Spinal cord (tissue), 10 donors: ENCODE results near the gene DNM2. TPM values are rescaled to one million over a fixed set of nuclear protein-coding genes. Genes with fewer than 3 reads are reported as not detected.

Experiments used
- DNase-seq, 6 donors: peaks; one replicate each; pipeline versions ENCODE4 v3.0.0 to v3.0.0-alpha.2; 2013 to 2015; ENCODE audit warnings: low spot score in 6 of 6, low read depth in 4 of 6
- H3K27ac ChIP-seq: one replicate; pipeline ENCODE4 v1.5.1; 2013; ENCODE audit warnings: low read depth, low read length, control low read depth
- H3K27me3 ChIP-seq: one replicate; pipeline ENCODE4 v1.6.1; 2013; ENCODE audit warnings: low read length; ENCODE audit not compliant: control insufficient read depth, insufficient read depth
- H3K36me3 ChIP-seq: one replicate; pipeline ENCODE4 v1.6.1; 2013; ENCODE audit warnings: low read length; ENCODE audit not compliant: control insufficient read depth, insufficient read depth
- H3K4me1 ChIP-seq: one replicate; pipeline ENCODE4 v1.6.1; 2013; ENCODE audit warnings: low read length; ENCODE audit not compliant: control insufficient read depth, insufficient read depth
- H3K4me3 ChIP-seq: one replicate; pipeline ENCODE4 v1.5.1; 2013; ENCODE audit warnings: low read depth, low read length, control low read depth
- H3K9me3 ChIP-seq: one replicate; pipeline ENCODE4 v1.6.1; 2013; ENCODE audit warnings: low read length; ENCODE audit not compliant: control insufficient read depth, insufficient read depth
- WGBS: methylation state at CpG from one replicate; pipeline ENCODE4 v1.1.5; 2013; ENCODE audit warnings: missing lambda C conversion rate; ENCODE audit not compliant: insufficient coverage; 5-methylcytosine and 5-hydroxymethylcytosine counted together
- polyA plus RNA-seq, 2 donors: library from polyadenylated mRNA; unstranded; fragments of 120-200 nt; gene quantifications; one replicate each; pipeline ENCODE4 v1.2.1, GENCODE V29; 2013; ENCODE audit not compliant: insufficient read length in 2 of 2
- total RNA-seq, 2 donors: library from RNA; depleted of rRNA in 1 of 2; stranded (reverse); fragments of 120-200 nt in 1 of 2; fragments of >200 nt in 1 of 2; gene quantifications; one replicate each; pipeline versions ENCODE4 v1.2.3 to v1.2.4, GENCODE V29; 2013 to 2014
- donor health status: healthy.

DNM2 gene
- total and polyA plus RNA-seq, 4 donors, result 59.2 to 111 (median 85.0) TPM

DNA sequence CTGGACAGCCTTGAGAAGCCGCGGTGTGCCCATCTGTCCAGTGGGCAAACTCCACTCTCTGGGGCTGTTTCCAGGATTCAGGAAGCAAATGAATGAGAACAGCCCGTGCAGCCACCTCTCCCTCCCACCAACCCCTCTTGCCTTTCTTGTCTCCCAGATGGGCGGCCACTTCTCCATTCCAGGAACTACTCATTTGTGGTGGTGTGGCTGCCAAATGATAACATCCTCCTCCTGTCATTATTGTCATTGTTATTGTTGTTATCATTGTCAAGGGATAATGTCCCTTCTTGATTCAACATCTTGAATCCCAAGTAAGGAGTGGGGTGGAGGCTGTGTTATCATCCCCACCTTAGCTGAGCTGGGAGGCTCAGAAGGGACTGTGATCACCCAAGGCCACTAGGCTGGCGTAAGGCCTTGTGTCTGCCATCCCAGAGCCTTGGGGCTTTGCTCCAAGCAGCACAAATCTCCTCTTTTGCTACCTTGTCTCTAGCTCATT is 1.6 kb downstream of the DNM2 start:
- WGBS, result 86% methylated on average over 3 of the region's 5 CpGs

GRCh38 chr19:10720607-10721125 is 2.8 kb downstream of the DNM2 start:
- WGBS, result 93% methylated on average over 2 of the region's 6 CpGs
- DNase-seq, result no peak
- H3K27me3 ChIP-seq, result no peaks in the 10 kb centered on the region
- peaks cover 36% of the 10 kb centered on the region for H3K4me1 ChIP-seq
- H3K4me3 ChIP-seq, result no peak overlapping the region
- H3K9me3 ChIP-seq, result no peaks in the 10 kb centered on the region
- H3K27ac ChIP-seq, result no peak overlapping the region
- H3K36me3 ChIP-seq, result peaks cover 10% of the 10 kb centered on the region

More for the DNA sequence above, 1.6 kb downstream of the DNM2 start:
- Histone ChIP-seq H3K36me3 (peaks cover 9% of the 10 kb centered on the region), H3K9me3 (no peaks in the 10 kb centered on the region), H3K27ac (peak overlapping the region; percentile 73), H3K27me3 (no peaks in the 10 kb centered on the region), H3K4me3 (peak overlapping the region; percentile 65), H3K4me1 (peaks cover 32% of the 10 kb centered on the region)
- DNase-seq, result no peak

DNA sequence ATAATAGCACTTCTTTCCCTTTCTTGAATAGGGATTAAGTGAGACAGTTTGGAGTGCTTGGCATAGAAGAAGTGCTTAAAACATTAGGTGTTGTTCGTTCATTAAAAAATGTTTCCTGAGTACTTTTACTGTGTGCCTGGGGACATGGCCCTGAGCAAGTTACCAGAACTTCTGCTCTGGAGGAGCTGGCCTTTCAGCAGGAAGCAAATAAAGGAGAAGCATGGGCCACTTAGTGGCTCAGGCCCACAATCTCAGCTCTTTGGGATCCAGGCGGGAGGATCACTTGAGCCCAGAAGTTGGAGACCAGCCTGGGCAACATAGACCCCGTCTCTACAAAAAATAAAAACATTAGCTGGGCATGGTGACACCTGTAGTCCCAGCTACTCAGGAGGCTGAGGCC is 5.7 kb downstream of the DNM2 start:
- no peak overlapping the region for H3K27ac ChIP-seq
- DNase-seq, result no peak
- no peaks in the 10 kb centered on the region for H3K9me3 ChIP-seq
- peaks cover 13% of the 10 kb centered on the region for H3K36me3 ChIP-seq
- no peaks in the 10 kb centered on the region for H3K27me3 ChIP-seq
- WGBS, result 90% methylated on average over 3 of the region's 3 CpGs
- no peak overlapping the region for H3K4me3 ChIP-seq
- peaks cover 45% of the 10 kb centered on the region for H3K4me1 ChIP-seq

- 62% methylated on average over 12 of the region's 12 CpGs for WGBS
- peak in 1 of 6 donors; percentile 28 for DNase-seq
- H3K27me3 ChIP-seq, result no peaks in the 10 kb centered on the region
- H3K4me1 ChIP-seq, result peaks cover 35% of the 10 kb centered on the region
- no peak overlapping the region for H3K27ac ChIP-seq
- no peaks in the 10 kb centered on the region for H3K9me3 ChIP-seq
- H3K4me3 ChIP-seq, result no peak overlapping the region
- H3K36me3 ChIP-seq, result peaks cover 19% of the 10 kb centered on the region
Observed at GRCh38 chr19:10724573-10725071, 6.7 kb downstream of the DNM2 start.

DNA sequence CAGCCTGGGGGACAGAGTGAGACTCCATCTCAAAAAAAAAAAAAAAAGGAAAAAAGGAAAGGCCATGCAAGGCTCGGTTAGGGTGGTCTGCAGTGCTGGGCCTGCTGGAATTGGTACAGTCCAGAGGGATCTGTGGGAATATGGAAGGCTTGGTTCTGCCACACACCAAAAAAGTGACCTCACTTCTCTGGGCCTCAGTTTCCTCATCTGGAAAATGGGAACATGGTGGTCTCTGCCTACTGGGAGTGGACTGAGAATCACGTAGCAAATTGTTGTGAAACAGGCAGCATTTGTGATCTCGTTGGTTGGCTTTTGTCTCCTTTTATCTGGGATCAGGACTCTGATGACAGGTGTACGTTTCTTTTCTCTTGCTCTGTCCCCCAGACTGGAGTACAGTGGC is 7.5 kb downstream of the DNM2 start:
- 90% methylated on average over 3 of the region's 4 CpGs for WGBS
- H3K9me3 ChIP-seq, result no peaks in the 10 kb centered on the region
- H3K36me3 ChIP-seq, result peaks cover 18% of the 10 kb centered on the region
- no peak overlapping the region for H3K4me3 ChIP-seq
- H3K4me1 ChIP-seq, result peaks cover 29% of the 10 kb centered on the region
- H3K27me3 ChIP-seq, result no peaks in the 10 kb centered on the region
- H3K27ac ChIP-seq, result no peak overlapping the region
- DNase-seq, result no peak

DNA sequence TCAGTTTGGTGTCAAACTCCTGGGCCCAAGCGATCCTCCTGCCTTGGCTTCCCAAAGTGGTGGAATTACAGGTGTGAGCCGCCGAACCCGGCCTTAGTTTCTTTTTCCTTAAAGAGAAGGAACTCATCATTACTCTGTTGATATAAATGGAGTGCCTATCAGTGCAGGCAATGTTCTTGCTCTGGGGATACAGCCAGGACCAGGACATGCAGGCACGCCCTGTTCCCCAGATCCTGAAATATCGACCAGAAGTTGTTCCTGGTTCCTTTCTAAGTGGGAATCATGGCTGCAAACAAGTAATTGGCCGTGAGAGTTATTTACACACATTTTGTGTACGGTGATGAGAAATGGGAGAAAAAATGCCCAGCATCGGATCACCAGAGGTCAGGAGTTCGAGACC is 8.4 kb downstream of the DNM2 start:
- Histone ChIP-seq H3K27ac (no peak overlapping the region), H3K4me1 (peaks cover 36% of the 10 kb centered on the region), H3K27me3 (no peaks in the 10 kb centered on the region), H3K36me3 (peaks cover 21% of the 10 kb centered on the region), H3K9me3 (no peaks in the 10 kb centered on the region), H3K4me3 (no peak overlapping the region)
- WGBS, result 86% methylated on average over 3 of the region's 10 CpGs
- no peak for DNase-seq

GRCh38 chr19:10727685-10728201 is 9.9 kb downstream of the DNM2 start:
- no peak overlapping the region for H3K4me3 ChIP-seq
- no peak overlapping the region for H3K27ac ChIP-seq
- H3K27me3 ChIP-seq, result no peaks in the 10 kb centered on the region
- peaks cover 25% of the 10 kb centered on the region for H3K36me3 ChIP-seq
- DNase-seq, result peak in 2 of 6 donors; percentile 73 to 84
- WGBS, result 41% methylated on average over 11 of the region's 14 CpGs
- H3K4me1 ChIP-seq, result peaks cover 41% of the 10 kb centered on the region
- H3K9me3 ChIP-seq, result no peaks in the 10 kb centered on the region

- Histone ChIP-seq H3K4me1 (peaks cover 40% of the 10 kb centered on the region), H3K27ac (no peak overlapping the region), H3K36me3 (peaks cover 26% of the 10 kb centered on the region), H3K27me3 (no peaks in the 10 kb centered on the region), H3K9me3 (no peaks in the 10 kb centered on the region), H3K4me3 (no peak overlapping the region)
- DNase-seq, result no peak
- WGBS, result 98% methylated on average over 12 of the region's 14 CpGs
Observed at GRCh38 chr19:10729411-10729810, 11.5 kb downstream of the DNM2 start.

GRCh38 chr19:10730932-10731331 is 13.1 kb downstream of the DNM2 start:
- H3K9me3 ChIP-seq, result no peaks in the 10 kb centered on the region
- peaks cover 28% of the 10 kb centered on the region for H3K36me3 ChIP-seq
- WGBS, result 94% methylated on average over 12 of the region's 12 CpGs
- DNase-seq, result no peak
- no peaks in the 10 kb centered on the region for H3K27me3 ChIP-seq
- peak overlapping the region; percentile 11 for H3K27ac ChIP-seq
- peaks cover 34% of the 10 kb centered on the region for H3K4me1 ChIP-seq
- H3K4me3 ChIP-seq, result no peak overlapping the region

GRCh38 chr19:10735741-10736140 is 17.9 kb downstream of the DNM2 start:
- 86% methylated on average over 1 of the region's 5 CpGs for whole genome bisulfite sequencing
- no peak for DNase-seq
- H3K4me3 ChIP-seq, result no peak overlapping the region
- H3K9me3 ChIP-seq, result peaks cover 2% of the 10 kb centered on the region
- no peaks in the 10 kb centered on the region for H3K27me3 ChIP-seq
- peaks cover 18% of the 10 kb centered on the region for H3K36me3 ChIP-seq
- H3K4me1 ChIP-seq, result peaks cover 11% of the 10 kb centered on the region
- H3K27ac ChIP-seq, result no peak overlapping the region
